ENCODE results near the gene TERT.
"Not testable (repeated sequence)": the region's sequence is repeated elsewhere in the genome, so short reads cannot be mapped to it uniquely, and the experiment has no call there.

DNA sequence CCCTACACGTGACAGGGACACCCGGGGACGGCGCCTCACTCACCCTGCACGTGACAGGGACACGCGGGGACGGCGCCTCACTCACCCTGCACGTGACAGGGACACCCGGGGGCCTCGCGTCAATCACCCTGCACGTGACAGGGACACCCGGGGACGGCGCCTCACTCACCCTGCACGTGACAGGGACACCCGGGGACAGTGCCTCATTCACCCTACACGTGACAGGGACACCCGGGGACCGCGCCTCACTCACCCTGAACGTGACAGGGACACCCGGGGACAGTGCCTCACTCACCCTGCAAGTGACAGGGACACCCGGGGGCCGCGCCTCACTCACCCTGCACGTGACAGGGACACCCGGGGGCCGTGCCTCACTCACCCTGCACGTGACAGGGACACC is 5.3 kb downstream of the TERT start:
- not testable (repeated sequence) for TF ChIP-seq HCFC1 (IDR thresholded peaks at IDR 0.05; ENCODE audit: low read length); MTA3 (IDR thresholded peaks at IDR 0.05; ENCODE audit: borderline replicate concordance, low read length); SMAD1 (IDR thresholded peaks at IDR 0.05; ENCODE audit: low read depth, partially characterized antibody); CHD1 (IDR thresholded peaks at IDR 0.05; ENCODE audit: low read depth, low read length); POLR2AphosphoS2 (IDR thresholded peaks at IDR 0.05; ENCODE audit: low read depth, low read length); ZNF274 (IDR thresholded peaks at IDR 0.05; ENCODE audit: insufficient read depth, insufficient read length); HDAC2 (IDR thresholded peaks at IDR 0.05); EED (IDR thresholded peaks at IDR 0.05; ENCODE audit: low read depth); POLR2A (IDR thresholded peaks at IDR 0.05; ENCODE audit: low read depth, low read length); MYC (IDR thresholded peaks at IDR 0.05; ENCODE audit: insufficient read depth, insufficient read length, insufficient replicate concordance, low read length, severe bottlenecking); RAD21 (IDR thresholded peaks at IDR 0.05; ENCODE audit: insufficient read depth, low read depth, low read length)
- TF ChIP-seq, protein P1, sequence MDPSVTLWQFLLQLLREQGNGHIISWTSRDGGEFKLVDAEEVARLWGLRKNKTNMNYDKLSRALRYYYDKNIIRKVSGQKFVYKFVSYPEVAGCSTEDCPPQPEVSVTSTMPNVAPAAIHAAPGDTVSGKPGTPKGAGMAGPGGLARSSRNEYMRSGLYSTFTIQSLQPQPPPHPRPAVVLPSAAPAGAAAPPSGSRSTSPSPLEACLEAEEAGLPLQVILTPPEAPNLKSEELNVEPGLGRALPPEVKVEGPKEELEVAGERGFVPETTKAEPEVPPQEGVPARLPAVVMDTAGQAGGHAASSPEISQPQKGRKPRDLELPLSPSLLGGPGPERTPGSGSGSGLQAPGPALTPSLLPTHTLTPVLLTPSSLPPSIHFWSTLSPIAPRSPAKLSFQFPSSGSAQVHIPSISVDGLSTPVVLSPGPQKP (IDR thresholded peaks at IDR 0.05; ENCODE audit: low read depth, low read length) = not testable (repeated sequence)
- TF ChIP-seq, protein P2, sequence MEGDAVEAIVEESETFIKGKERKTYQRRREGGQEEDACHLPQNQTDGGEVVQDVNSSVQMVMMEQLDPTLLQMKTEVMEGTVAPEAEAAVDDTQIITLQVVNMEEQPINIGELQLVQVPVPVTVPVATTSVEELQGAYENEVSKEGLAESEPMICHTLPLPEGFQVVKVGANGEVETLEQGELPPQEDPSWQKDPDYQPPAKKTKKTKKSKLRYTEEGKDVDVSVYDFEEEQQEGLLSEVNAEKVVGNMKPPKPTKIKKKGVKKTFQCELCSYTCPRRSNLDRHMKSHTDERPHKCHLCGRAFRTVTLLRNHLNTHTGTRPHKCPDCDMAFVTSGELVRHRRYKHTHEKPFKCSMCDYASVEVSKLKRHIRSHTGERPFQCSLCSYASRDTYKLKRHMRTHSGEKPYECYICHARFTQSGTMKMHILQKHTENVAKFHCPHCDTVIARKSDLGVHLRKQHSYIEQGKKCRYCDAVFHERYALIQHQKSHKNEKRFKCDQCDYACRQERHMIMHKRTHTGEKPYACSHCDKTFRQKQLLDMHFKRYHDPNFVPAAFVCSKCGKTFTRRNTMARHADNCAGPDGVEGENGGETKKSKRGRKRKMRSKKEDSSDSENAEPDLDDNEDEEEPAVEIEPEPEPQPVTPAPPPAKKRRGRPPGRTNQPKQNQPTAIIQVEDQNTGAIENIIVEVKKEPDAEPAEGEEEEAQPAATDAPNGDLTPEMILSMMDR (IDR thresholded peaks at IDR 0.05 in 2 of 3, conservative IDR thresholded peaks at IDR 0.05 in 1 of 3; ENCODE audit: control insufficient read depth in 2 of 3, extremely low read depth in 1 of 3, insufficient read depth in 1 of 3, low read depth in 3 of 3, low read length in 3 of 3) = not testable (repeated sequence)
